Mononuclear cell (primary cell): ENCODE results near the gene GTF2IRD1. TPM values are rescaled to one million over a fixed set of nuclear protein-coding genes. Genes with fewer than 3 reads are reported as not detected.
"Not testable (repeated sequence)": the region's sequence is repeated elsewhere in the genome, so short reads cannot be mapped to it uniquely, and the experiment has no call there.

Experiments
- H3K27me3 ChIP-seq: 2 replicates; pipeline ENCODE4 v1.6.0; 2011; ENCODE audit warnings: low read length, control low read depth; ENCODE audit not compliant: insufficient read depth
- H3K4me1 ChIP-seq: 2 replicates; pipeline ENCODE4 v1.5.1; 2011; ENCODE audit warnings: mild to moderate bottlenecking, low read length, control low read depth; ENCODE audit not compliant: insufficient read depth
- H3K4me3 ChIP-seq: 2 replicates; pipeline ENCODE4 v1.5.1; 2011; ENCODE audit warnings: mild to moderate bottlenecking, low read length, moderate library complexity
- H3K9me3 ChIP-seq: 2 replicates; pipeline ENCODE4 v1.5.1; 2011; ENCODE audit warnings: low read depth, mild to moderate bottlenecking, control low read depth, low read length
- total RNA-seq: library from RNA; depleted of rRNA; stranded (reverse); fragments of >200 nt; gene quantifications from one replicate; pipeline ENCODE4 v1.2.3, GENCODE V29; 2012

The GTF2IRD1 gene
- total RNA-seq, 1 donor = 0.21 TPM

DNA sequence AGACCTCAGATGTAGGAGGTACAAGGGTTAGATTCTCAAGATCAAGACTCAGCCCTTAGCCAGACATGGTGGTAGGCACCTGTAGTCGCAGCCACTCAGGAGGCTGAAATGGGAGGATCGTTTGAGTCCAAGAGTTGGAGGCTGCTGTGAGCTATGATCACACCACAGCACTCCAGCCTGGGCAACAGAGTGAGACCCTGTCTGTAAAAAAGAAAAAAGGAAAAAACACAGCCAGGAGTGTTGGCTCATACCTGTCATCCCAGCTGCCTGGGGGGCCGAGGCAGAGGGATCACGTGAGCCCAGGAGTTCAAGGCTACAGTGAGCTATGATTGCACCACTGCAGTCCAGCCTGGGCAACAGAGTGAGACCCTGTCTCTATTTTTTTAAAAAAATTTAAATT, 69.3 kb downstream of the GTF2IRD1 start:
- no peaks in the 10 kb centered on the region for H3K9me3 ChIP-seq
- H3K4me1 ChIP-seq = no peaks in the 10 kb centered on the region
- no peaks in the 10 kb centered on the region for H3K27me3 ChIP-seq
- H3K4me3 ChIP-seq = no peak overlapping the region

GRCh38 chr7:74525140-74525539, 71.4 kb downstream of the GTF2IRD1 start:
- no peaks in the 10 kb centered on the region for H3K9me3 ChIP-seq

GRCh38 chr7:74525881-74526280, 72.2 kb downstream of the GTF2IRD1 start:
- Histone ChIP-seq H3K27me3 (no peaks in the 10 kb centered on the region), H3K4me3 (no peak overlapping the region), H3K9me3 (no peaks in the 10 kb centered on the region), H3K4me1 (no peaks in the 10 kb centered on the region)

More at GRCh38 chr7:74525140-74525539, 71.4 kb downstream of the GTF2IRD1 start:
- no peaks in the 10 kb centered on the region for H3K27me3 ChIP-seq
- H3K4me1 ChIP-seq = no peaks in the 10 kb centered on the region
- no peak overlapping the region for H3K4me3 ChIP-seq

- Histone ChIP-seq H3K4me3 (no peak overlapping the region), H3K4me1 (no peaks in the 10 kb centered on the region), H3K27me3 (no peaks in the 10 kb centered on the region), H3K9me3 (no peaks in the 10 kb centered on the region)
Measured at GRCh38 chr7:74526780-74527179, 73.1 kb downstream of the GTF2IRD1 start.

GRCh38 chr7:74527842-74528241, 74.1 kb downstream of the GTF2IRD1 start:
- Histone ChIP-seq H3K9me3 (no peaks in the 10 kb centered on the region), H3K4me1 (no peaks in the 10 kb centered on the region), H3K27me3 (no peaks in the 10 kb centered on the region), H3K4me3 (no peak overlapping the region)

GRCh38 chr7:74528773-74529172, 75.1 kb downstream of the GTF2IRD1 start:
- not testable (repeated sequence) for H3K27me3 ChIP-seq, H3K4me1 ChIP-seq, H3K9me3 ChIP-seq, H3K4me3 ChIP-seq

GRCh38 chr7:74535951-74536356, 82.2 kb downstream of the GTF2IRD1 start:
- no peaks in the 10 kb centered on the region for H3K4me1 ChIP-seq
- H3K4me3 ChIP-seq = no peak overlapping the region
- H3K9me3 ChIP-seq = no peaks in the 10 kb centered on the region
- no peaks in the 10 kb centered on the region for H3K27me3 ChIP-seq

- not testable (repeated sequence) for H3K4me1 ChIP-seq, H3K9me3 ChIP-seq, H3K4me3 ChIP-seq, H3K27me3 ChIP-seq
Measured at GRCh38 chr7:74541937-74542336, 88.2 kb downstream of the GTF2IRD1 start.

DNA sequence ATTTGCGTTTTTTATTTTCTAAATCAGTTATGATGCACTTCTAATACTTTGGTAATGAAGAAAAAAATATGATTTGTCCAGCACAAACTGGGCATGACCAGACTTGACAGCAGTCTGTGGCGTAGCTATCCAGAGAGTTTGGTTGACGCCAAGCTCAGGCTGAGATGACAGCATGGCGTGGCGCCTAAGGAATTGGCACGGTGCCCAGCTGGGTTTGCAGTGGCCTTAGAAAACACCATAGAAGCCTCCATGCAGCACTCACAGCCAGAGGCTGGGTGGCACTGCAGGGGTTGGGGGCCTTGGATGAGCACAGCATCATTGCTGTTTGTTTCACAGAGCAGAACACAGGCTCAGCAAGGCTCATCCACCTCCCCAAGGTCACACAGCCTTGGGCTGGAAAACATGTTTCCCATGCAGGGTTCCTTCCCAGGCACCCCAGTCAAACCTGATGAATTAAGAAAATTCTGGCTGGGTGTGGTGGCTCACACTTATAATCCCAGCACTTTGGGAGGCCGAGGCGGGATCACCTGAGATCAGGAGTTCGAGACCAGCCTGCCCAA, 88.9 kb downstream of the GTF2IRD1 start:
- no peaks in the 10 kb centered on the region for H3K9me3 ChIP-seq
- no peaks in the 10 kb centered on the region for H3K4me1 ChIP-seq
- H3K4me3 ChIP-seq = no peak overlapping the region
- H3K27me3 ChIP-seq = no peaks in the 10 kb centered on the region

- H3K9me3 ChIP-seq = no peaks in the 10 kb centered on the region
- H3K27me3 ChIP-seq = no peaks in the 10 kb centered on the region
- H3K4me3 ChIP-seq = no peak overlapping the region
- H3K4me1 ChIP-seq = no peaks in the 10 kb centered on the region
Measured at GRCh38 chr7:74544706-74545469, 91.2 kb downstream of the GTF2IRD1 start.

GRCh38 chr7:74545921-74546320, 92.2 kb downstream of the GTF2IRD1 start:
- no peaks in the 10 kb centered on the region for H3K4me1 ChIP-seq

DNA sequence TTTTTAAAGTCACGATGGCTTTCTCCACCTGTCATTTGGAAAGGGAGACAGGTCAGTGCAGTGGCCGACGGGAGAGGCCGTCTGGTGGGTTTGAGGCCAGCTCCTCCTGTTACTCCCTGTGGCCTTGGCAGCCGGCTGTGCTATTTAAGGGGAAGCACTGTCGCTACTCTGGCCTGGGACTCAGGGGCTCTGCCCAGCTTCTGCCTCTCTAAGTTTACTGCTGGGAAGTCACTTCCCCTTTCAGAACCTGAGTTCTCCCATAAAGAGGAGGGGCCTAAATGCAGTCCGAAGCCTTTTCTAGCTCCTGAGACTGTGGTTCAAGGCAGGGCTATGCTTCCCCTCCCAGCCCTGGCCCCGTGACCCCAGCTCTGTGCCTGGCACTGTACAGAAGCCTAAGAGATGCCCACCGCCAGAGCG, 99.9 kb downstream of the GTF2IRD1 start:
- H3K27me3 ChIP-seq, H3K9me3 ChIP-seq, H3K4me3 ChIP-seq: not testable (repeated sequence)
- H3K4me1 ChIP-seq = peaks cover 11% of the 10 kb centered on the region

More at GRCh38 chr7:74545921-74546320, 92.2 kb downstream of the GTF2IRD1 start:
- H3K27me3 ChIP-seq = no peaks in the 10 kb centered on the region
- H3K9me3 ChIP-seq = no peaks in the 10 kb centered on the region
- H3K4me3 ChIP-seq = no peak overlapping the region

GRCh38 chr7:74554178-74554577, 100.5 kb downstream of the GTF2IRD1 start:
- peaks cover 11% of the 10 kb centered on the region for H3K4me1 ChIP-seq
- no peaks in the 10 kb centered on the region for H3K9me3 ChIP-seq
- H3K4me3 ChIP-seq = no peak overlapping the region
- H3K27me3 ChIP-seq = no peaks in the 10 kb centered on the region

DNA sequence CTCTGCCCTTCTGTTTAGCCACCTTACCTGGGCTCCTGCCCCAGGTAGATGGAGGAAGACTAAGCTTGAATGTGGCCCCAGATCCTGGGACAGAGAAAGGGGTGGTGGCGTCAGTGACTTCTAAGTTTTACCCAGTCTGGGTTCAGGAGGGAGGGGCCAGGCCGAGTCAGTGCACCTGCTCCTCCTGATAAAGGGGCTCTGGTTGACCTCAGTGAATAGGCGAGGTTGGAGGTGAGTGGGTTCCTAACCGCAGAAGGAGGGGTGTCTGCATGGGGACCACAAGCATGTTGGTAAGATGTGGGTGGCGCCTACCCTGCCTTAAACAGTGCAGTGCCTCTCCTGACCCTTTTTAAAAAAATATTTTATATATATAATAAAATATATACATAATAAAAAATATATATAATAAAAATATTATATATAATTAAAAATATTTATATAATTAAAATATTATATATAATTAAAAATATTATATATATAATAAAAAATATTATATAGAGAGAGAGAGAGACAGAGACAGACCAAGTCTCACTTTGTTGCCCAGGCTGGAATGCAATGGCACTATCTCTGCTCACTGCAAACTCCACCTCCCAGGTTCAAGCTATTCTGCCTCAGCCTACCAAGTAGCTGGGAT, 106.5 kb downstream of the GTF2IRD1 start:
- H3K4me3 ChIP-seq = no peak overlapping the region
- no peaks in the 10 kb centered on the region for H3K27me3 ChIP-seq
- no peaks in the 10 kb centered on the region for H3K4me1 ChIP-seq
- no peaks in the 10 kb centered on the region for H3K9me3 ChIP-seq

DNA sequence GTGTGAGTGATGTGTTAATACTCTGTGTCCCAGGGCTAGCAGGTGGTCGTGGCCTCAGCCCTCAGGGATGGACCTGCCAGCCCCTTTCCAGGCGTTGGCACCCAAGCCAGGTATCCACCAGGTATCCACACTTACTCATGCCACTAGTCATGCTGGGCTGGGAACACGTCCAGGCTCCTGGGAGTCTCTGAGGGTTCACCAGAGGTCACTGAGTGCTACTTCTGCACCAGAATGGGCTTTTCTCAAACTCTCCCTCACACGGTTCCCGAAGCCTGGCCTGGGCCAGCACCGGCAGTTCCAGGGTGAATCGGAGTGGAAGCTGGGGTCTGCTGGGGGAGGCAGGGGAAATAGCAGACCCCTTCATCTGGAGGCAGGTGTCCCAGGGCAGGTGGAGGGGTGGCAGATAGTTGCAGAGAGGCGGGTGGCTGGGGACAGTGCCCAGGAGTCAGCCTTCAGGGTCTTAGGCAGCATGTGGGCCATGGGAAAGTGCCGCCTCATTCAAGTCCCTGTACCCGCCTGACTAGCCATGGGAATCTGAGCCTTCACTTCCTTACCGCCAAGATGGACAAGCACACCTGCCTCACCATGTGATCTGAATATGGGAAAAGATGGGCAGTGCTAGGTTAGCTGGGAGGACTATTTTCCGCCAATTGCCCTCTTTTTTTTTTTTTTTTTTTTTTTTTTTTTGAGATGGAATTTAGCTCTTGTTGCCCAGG, 108.3 kb downstream of the GTF2IRD1 start:
- no peaks in the 10 kb centered on the region for H3K4me1 ChIP-seq
- H3K27me3 ChIP-seq = no peaks in the 10 kb centered on the region
- no peaks in the 10 kb centered on the region for H3K9me3 ChIP-seq
- H3K4me3 ChIP-seq = no peak overlapping the region
